NB4 (cell line): ENCODE measurements around the gene ABCB8.

Experiments
- DNase-seq: peaks from one replicate; pipeline ENCODE4 v3.0.0; 2010; ENCODE audit warnings: low read depth
- H3K4me3 ChIP-seq: one replicate; pipeline ENCODE4 v1.5.1; 2011; ENCODE audit warnings: mild to moderate bottlenecking, low read depth, low read length, moderate library complexity
- MAX ChIP-seq: IDR thresholded peaks from 2 replicates; pipeline ENCODE4 v1.6.1; 2011; ENCODE audit warnings: low read depth, low read length
- MYC ChIP-seq: IDR thresholded peaks from 2 replicates; pipeline ENCODE4 v1.6.1; 2011; ENCODE audit warnings: low read depth, low read length
- POLR2A ChIP-seq: IDR thresholded peaks from 2 replicates; pipeline ENCODE4 v1.6.1; 2011; ENCODE audit warnings: mild to moderate bottlenecking; ENCODE audit not compliant: insufficient read length; ENCODE audit errors: extremely low read depth
- TF ChIP-seq, protein P1 (sequence below): IDR thresholded peaks from one replicate; pipeline ENCODE4 v1.5.1; 2012; ENCODE audit warnings: low read depth, low read length

The ABCB8 gene

GRCh38 chr7:151091431-151091830, 63.2 kb downstream of the ABCB8 start:
- no peak overlapping the region for H3K4me3 ChIP-seq
- DNase-seq: peak; percentile 58
- TF ChIP-seq, protein P1, sequence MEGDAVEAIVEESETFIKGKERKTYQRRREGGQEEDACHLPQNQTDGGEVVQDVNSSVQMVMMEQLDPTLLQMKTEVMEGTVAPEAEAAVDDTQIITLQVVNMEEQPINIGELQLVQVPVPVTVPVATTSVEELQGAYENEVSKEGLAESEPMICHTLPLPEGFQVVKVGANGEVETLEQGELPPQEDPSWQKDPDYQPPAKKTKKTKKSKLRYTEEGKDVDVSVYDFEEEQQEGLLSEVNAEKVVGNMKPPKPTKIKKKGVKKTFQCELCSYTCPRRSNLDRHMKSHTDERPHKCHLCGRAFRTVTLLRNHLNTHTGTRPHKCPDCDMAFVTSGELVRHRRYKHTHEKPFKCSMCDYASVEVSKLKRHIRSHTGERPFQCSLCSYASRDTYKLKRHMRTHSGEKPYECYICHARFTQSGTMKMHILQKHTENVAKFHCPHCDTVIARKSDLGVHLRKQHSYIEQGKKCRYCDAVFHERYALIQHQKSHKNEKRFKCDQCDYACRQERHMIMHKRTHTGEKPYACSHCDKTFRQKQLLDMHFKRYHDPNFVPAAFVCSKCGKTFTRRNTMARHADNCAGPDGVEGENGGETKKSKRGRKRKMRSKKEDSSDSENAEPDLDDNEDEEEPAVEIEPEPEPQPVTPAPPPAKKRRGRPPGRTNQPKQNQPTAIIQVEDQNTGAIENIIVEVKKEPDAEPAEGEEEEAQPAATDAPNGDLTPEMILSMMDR: peak; percentile 85
- TF ChIP-seq MYC: no peak

- TF ChIP-seq MYC (no peak), MAX (no peak), POLR2A (no peak)
- TF ChIP-seq, protein P1: no peak
- no peak overlapping the region for H3K4me3 ChIP-seq
- no peak for DNase-seq
Observed at GRCh38 chr7:151091988-151092387, 63.7 kb downstream of the ABCB8 start.

- TF ChIP-seq, protein P1: no peak
- TF ChIP-seq MAX (no peak), POLR2A (no peak), MYC (no peak)
- no peak overlapping the region for H3K4me3 ChIP-seq
- DNase-seq: no peak
Observed at GRCh38 chr7:151093748-151094147, 65.5 kb downstream of the ABCB8 start.

DNA sequence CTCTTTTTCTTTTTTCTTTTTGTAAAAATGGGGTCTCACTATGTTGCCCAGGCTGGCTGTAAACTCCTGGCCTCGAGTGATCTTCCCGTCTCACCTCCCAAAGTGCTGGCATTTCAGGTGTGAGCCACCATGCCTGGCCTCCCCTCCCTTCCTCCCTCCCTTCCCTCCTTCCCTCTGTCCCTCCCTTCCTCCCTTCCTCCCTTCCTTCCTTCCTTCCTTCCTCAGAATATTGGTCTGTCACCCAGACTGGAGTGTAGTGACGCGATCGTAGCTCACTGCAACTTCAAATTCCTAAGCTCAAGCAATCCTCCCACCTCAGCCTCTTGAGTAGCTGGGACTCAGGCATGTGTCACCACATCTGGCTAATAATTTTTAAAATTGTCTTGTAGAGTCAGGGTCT, 66.4 kb downstream of the ABCB8 start:
- no peak for TF ChIP-seq POLR2A

GRCh38 chr7:151095123-151095797, 67.0 kb downstream of the ABCB8 start:
- DNase-seq: no peak
- H3K4me3 ChIP-seq: no peak overlapping the region
- TF ChIP-seq, protein P1: no peak
- TF ChIP-seq MAX (no peak), MYC (no peak), POLR2A (no peak)

More for the DNA sequence above, 66.4 kb downstream of the ABCB8 start:
- no peak overlapping the region for H3K4me3 ChIP-seq
- no peak for DNase-seq

GRCh38 chr7:151095828-151096475, 67.7 kb downstream of the ABCB8 start:
- no peak overlapping the region for H3K4me3 ChIP-seq
- no peak for DNase-seq
- TF ChIP-seq MAX (no peak), MYC (no peak), POLR2A (no peak)
- TF ChIP-seq, protein P1: no peak
